ENCODE results near the gene ZDHHC8.

ZDHHC8 gene

DNA sequence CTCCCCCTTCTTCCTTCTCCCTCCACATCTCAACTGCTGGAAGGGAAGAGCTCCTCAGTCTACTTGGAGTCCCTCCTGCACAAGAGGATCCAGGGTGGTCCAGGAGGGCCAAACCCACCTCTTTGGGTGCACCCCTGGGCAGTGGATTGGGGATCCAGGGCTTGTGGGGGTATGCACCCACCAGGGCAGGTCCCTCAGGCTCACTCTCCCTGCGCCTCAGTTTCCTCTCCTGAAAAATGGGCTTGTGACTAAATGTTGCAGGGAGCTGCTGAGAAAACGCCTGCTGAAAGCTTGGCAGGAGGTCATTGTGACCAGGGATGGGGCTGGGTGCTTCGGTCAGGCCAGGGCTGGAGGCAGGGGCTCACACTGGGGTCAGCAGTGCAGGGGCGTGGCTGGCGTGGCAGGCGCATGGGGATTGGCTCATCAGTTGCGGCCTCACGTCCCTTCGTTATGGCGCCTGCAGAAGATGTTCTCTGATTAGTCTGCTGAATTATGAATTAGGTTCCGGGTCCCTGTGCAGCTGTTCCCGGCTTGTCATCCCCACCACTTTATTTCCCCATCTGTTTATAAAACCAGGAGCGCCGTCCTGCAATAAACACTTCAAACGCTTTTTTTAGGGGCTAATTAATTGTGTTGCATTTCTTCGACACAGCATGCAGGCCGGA, 44.9 kb downstream of the ZDHHC8 start:
- H3K27ac Mint-ChIP-seq = no peak overlapping the region
- no peak overlapping the region for H3K4me3 Mint-ChIP-seq

DNA sequence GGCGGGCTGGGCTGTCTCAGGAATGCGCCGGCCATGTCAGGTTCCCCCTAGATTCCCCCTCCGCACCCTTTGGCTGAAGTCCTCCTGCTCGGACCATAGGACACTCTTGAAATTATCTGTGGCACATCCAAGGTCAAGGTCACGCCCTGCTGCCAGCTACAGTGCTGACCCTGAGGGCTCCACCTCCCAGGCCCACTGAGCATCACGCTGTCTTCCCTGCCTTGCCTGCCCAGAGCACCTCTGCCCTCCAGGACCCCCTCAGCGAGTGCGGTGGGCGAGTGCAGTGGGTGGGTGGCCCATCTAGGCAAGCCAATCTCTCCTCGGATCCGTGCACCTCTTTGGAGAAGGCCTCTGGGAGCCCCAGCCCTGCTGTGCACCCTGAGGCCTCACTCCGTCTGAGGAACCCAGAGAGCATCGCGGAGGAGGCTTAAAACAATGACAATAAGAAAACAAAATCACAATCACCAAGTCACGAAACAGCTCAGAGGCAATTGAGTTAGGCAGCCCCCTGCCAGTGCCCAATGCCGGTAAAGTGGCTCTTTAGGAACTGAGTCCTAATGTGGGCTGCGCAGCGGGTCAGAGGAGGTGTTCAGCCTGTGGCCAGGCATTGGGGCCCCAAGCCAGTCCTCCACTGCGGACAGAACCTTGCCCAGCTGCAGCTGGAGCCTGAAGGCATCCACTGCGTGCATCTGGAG, 45.8 kb downstream of the ZDHHC8 start:
- H3K9me3 Mint-ChIP-seq = no peaks in the 10 kb centered on the region
- no peaks in the 10 kb centered on the region for H3K4me1 Mint-ChIP-seq (ENCODE audit: low read depth)
- no peak overlapping the region for H3K4me3 Mint-ChIP-seq
- no peak overlapping the region for H3K27ac Mint-ChIP-seq
- H3K36me3 Mint-ChIP-seq (ENCODE audit: low read depth) = no peaks in the 10 kb centered on the region
- H3K27me3 Mint-ChIP-seq = no peaks in the 10 kb centered on the region

More for the DNA sequence above, 44.9 kb downstream of the ZDHHC8 start:
- Mint-ChIP-seq H3K27me3 (no peaks in the 10 kb centered on the region), H3K4me1 (ENCODE audit: low read depth) (no peaks in the 10 kb centered on the region), H3K36me3 (ENCODE audit: low read depth) (no peaks in the 10 kb centered on the region), H3K9me3 (no peaks in the 10 kb centered on the region)

DNA sequence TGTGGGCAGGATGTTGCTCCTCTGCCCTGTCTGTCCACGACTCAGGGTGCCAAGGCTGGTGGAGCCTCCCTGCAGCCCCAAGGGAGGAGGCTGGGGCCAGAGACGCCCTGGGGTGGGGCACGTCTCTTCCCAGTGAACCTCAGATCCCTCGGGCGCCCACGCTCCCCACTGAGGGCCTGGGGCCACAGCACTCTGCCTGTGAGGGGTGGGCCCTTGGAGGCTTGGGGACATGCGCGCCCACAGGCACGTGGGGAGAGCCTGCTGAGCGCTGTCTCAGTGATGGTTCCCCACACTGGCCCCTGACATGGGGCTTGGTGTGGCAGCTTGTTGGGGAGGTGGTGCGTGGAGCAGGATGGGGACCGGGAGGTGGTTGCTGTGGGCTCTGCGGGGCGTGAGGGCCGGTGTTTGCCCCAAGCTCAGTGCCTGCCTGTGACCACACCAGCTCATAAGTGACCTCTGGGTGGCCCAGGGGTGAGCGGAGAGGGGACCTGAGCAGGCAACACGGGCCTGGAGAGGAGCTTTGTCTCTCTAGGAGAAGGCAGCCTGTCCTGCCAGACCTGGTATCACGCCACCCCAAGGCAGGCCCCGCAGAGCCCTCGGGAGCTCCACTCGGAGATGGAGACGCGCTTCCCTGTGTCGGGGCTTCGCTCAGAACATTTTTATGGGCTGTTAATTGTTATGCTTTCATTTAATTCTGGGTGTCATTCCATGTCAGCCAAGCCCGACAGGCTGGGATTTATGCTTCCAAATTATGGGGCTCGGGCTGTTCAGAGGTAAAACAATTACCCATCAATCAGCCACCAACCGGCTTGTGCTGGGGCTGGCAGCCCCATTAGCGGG, 46.7 kb downstream of the ZDHHC8 start:
- no peak overlapping the region for H3K27ac Mint-ChIP-seq
- no peak overlapping the region for H3K4me3 Mint-ChIP-seq
- no peaks in the 10 kb centered on the region for H3K4me1 Mint-ChIP-seq (ENCODE audit: low read depth)
- no peaks in the 10 kb centered on the region for H3K36me3 Mint-ChIP-seq (ENCODE audit: low read depth)
- H3K9me3 Mint-ChIP-seq = no peaks in the 10 kb centered on the region
- H3K27me3 Mint-ChIP-seq = no peaks in the 10 kb centered on the region

DNA sequence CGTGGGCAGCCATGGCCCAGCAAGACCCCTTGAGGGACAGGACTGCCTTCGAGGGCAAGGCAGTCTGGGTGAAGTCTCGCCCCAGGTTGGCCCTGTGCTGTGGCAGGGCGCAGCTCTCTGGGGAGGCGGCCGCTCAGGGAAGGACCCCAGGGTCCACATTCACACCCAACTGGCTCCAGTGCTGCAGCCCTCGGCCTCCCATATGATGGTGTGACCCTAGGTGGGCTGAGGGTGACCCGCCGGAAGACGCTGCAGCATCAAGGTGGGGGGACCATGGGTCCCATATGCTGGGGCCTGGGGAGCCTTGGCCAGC, 47.3 kb downstream of the ZDHHC8 start:
- Mint-ChIP-seq H3K27ac (no peak overlapping the region), H3K4me3 (no peak overlapping the region), H3K9me3 (no peaks in the 10 kb centered on the region), H3K27me3 (no peaks in the 10 kb centered on the region), H3K36me3 (ENCODE audit: low read depth) (no peaks in the 10 kb centered on the region), H3K4me1 (ENCODE audit: low read depth) (no peaks in the 10 kb centered on the region)

DNA sequence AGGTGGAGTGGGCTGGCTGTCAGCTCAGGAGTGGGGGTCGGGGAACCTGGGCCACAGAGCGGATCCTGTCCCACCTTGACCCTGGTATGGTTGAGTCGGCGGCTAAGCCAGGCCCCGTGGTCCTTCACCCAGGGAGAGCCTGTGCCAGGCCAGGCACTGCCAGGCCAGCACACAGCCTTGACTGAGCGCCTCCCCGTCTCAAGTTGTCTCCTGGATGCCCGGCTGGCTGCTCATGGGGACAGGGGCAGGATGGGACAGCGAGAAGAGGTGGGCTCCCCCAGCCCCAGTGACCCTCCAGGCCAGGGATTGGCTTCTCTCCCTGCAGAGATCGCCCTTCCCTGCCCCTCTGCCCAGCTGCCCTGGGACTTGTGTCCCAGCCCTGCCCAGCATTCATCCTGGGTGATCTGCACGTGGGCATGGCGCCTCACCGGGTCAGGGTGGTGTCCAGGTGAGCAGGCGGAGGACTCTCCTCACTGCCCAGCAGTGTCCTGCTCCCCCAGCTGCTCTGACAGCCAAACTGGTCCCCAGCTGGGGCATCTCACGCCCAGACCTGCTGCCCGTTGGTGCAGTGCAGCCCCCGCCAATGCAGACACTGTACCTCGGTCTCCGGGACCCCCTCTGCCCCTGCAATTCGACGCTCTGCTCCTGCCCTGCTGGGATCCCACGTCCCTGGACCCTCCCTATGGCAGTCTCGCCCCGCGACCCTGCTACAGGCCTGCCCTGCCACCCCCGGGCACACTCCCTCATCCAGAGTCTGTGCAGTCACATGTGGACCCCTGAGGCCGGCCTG, 48.0 kb downstream of the ZDHHC8 start:
- no peaks in the 10 kb centered on the region for H3K9me3 Mint-ChIP-seq
- H3K4me3 Mint-ChIP-seq = no peak overlapping the region
- H3K4me1 Mint-ChIP-seq (ENCODE audit: low read depth) = no peaks in the 10 kb centered on the region
- no peaks in the 10 kb centered on the region for H3K27me3 Mint-ChIP-seq
- H3K36me3 Mint-ChIP-seq (ENCODE audit: low read depth) = no peaks in the 10 kb centered on the region
- H3K27ac Mint-ChIP-seq = no peak overlapping the region

DNA sequence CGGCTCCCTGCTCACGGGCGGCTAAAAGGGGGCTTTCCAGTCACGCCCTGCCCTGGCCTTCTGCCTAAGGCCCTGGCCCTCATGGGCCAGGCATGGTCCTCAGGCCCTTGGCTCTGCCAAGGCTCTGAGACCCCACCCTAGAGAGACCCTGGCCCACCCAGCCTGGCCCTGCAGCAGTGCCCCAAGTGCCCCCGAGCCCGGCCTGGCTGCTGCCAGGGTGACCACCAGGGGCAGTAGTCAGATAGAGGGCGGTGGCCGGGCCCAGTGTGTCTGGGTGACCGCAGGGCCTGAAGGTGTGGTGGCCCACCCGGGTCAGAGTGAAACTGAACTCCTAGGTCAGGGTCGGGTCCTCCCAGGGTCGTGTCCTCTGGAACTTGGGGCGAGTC, 48.6 kb downstream of the ZDHHC8 start:
- Mint-ChIP-seq H3K9me3 (no peaks in the 10 kb centered on the region), H3K27ac (no peak overlapping the region), H3K4me3 (no peak overlapping the region), H3K4me1 (ENCODE audit: low read depth) (no peaks in the 10 kb centered on the region), H3K36me3 (ENCODE audit: low read depth) (no peaks in the 10 kb centered on the region), H3K27me3 (no peaks in the 10 kb centered on the region)

DNA sequence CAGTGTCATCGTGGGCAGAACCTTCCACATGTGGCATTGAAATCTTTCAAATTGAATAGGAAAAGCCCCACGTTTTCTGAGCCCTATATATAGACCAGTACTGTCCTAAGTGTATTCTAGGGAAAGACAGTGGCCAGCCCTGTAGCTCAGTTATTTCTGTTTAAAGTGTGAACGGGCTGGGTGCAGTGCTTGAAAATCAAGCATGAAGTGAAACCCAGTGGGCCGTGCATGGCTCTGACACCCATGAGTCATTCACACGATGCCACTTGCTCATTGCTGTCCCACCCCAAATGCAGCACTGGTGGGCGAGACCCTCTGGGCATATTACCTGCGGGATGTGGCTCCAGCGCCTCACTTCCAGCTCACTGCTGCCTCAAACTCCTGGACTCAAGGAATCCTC, 49.0 kb downstream of the ZDHHC8 start:
- Mint-ChIP-seq H3K9me3 (no peaks in the 10 kb centered on the region), H3K36me3 (ENCODE audit: low read depth) (no peaks in the 10 kb centered on the region), H3K4me3 (no peak overlapping the region), H3K27me3 (no peaks in the 10 kb centered on the region), H3K4me1 (ENCODE audit: low read depth) (no peaks in the 10 kb centered on the region), H3K27ac (no peak overlapping the region)

DNA sequence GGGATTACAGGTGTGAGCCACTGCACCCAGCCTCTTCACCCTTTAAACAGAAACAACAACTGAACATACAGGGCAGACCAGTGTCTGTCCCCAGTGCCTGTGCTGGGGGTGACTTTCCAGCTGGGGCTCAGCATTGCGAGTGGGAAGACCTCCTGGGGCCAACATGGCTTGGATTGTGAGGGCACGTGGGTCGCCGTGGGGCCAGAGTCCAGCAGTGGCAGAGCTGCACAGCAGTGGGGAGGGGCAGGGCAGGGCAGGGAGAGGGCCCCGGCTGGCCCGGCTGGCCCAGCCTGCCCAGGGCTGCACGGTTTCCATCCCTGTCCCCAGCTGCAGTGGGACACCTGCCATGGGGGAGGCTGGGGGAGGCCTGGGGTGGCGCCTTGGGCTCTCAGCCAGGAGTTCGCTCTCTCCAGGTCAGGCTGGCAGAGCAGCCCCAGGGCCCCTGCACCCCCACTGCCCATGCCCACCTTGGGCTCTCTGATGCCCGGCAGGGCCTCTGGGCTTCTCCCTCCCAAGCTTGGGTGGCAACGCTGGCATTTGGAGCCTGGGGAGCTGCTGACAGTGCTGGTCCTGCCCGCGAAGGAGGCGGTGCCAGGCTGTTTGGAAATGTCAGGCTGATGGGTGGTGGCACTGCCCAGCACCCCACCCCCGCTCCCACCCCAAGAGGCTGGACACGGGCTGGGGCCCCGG, 49.7 kb downstream of the ZDHHC8 start:
- no peak overlapping the region for H3K27ac Mint-ChIP-seq

DNA sequence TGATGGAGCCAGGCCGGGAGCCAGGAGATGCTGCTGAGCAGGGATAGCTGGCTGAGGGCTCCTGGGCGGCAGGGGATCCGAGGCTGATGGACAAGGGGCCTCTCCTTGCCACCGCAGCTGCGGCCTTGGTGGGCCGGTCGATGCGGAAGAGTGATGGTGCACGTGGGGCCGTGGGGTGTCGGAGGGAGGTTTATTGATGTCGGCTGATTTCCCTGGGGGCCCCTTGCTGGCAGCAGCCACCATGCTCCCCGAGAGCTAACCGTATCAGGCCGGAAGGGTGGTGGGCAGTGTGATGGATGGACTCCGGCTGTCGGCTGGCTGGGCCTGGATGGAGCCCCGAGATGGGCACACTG, 50.3 kb downstream of the ZDHHC8 start:
- Mint-ChIP-seq H3K27ac (no peak overlapping the region), H3K4me1 (ENCODE audit: low read depth) (no peaks in the 10 kb centered on the region), H3K27me3 (no peaks in the 10 kb centered on the region), H3K9me3 (no peaks in the 10 kb centered on the region), H3K36me3 (ENCODE audit: low read depth) (no peaks in the 10 kb centered on the region), H3K4me3 (no peak overlapping the region)

More for the DNA sequence above, 49.7 kb downstream of the ZDHHC8 start:
- no peaks in the 10 kb centered on the region for H3K4me1 Mint-ChIP-seq (ENCODE audit: low read depth)
- no peaks in the 10 kb centered on the region for H3K9me3 Mint-ChIP-seq
- no peaks in the 10 kb centered on the region for H3K27me3 Mint-ChIP-seq
- no peaks in the 10 kb centered on the region for H3K36me3 Mint-ChIP-seq (ENCODE audit: low read depth)
- H3K4me3 Mint-ChIP-seq = no peak overlapping the region

DNA sequence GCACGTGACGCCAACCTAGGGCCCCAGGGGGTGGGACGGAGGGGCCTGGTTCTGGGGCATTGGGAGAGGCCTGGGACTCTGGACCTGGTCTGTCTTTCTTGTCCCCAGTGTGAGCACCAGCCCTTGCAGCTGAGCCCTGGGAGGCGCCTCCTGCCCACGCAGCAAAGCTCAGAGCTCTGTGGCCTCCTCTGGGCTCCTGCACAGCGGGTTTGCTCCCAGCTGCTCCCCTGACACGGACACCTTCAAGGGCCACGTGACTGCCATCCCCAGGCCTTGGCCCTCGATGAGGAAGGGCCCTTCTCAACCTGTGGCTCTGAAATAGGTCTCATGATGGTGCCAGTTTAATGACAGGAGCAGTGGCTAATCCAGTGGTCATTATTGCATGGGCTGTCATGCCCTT, 50.8 kb downstream of the ZDHHC8 start:
- no peak overlapping the region for H3K4me3 Mint-ChIP-seq
- H3K36me3 Mint-ChIP-seq (ENCODE audit: low read depth) = no peaks in the 10 kb centered on the region
- H3K27ac Mint-ChIP-seq = no peak overlapping the region
- H3K4me1 Mint-ChIP-seq (ENCODE audit: low read depth) = no peaks in the 10 kb centered on the region
- H3K27me3 Mint-ChIP-seq = no peaks in the 10 kb centered on the region
- H3K9me3 Mint-ChIP-seq = no peaks in the 10 kb centered on the region

DNA sequence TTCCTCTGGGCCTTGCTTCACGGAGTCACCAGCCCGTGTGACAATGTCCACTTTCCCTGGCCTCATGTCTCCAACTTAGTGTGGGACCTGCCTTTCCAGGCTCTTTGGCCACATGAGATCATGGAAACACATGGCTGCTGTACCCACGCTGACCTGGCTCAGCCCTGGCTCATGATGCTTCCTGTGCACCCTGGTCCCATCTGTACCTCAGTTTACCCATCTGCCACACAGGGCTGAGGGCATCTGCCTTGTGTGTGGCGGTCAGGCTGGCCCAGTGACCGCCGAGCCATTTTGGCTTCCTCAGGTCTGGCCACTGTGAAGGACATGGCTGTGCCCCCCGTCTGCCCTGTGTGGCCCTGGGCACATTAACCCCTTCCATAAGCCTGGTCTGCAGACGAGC, 51.5 kb downstream of the ZDHHC8 start:
- H3K27ac Mint-ChIP-seq = no peak overlapping the region
- H3K36me3 Mint-ChIP-seq (ENCODE audit: low read depth) = no peaks in the 10 kb centered on the region
- H3K4me1 Mint-ChIP-seq (ENCODE audit: low read depth) = no peaks in the 10 kb centered on the region
- H3K27me3 Mint-ChIP-seq = no peaks in the 10 kb centered on the region
- H3K9me3 Mint-ChIP-seq = no peaks in the 10 kb centered on the region
- H3K4me3 Mint-ChIP-seq = no peak overlapping the region

DNA sequence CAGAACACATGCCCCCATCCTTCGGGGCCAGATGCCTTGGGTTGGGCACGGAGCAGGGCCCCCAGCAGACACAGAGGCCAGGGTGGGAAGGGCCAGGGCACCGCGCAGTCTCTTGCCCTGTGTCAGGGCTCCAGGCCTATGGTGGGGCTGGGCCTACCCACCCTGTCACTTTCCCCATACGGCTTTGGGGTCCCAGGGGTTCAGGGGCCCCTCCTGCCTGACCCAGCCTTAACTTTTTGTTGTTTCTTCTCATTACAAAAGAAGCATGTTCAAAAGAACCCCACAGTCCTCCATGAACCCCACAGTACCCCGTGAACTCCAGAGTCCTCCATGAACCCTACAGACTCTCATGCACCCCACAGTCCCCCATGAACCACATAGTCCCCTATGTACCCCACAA, 52.2 kb downstream of the ZDHHC8 start:
- H3K4me1 Mint-ChIP-seq (ENCODE audit: low read depth) = no peaks in the 10 kb centered on the region
- no peak overlapping the region for H3K27ac Mint-ChIP-seq
- no peak overlapping the region for H3K4me3 Mint-ChIP-seq
- H3K36me3 Mint-ChIP-seq (ENCODE audit: low read depth) = no peaks in the 10 kb centered on the region
- no peaks in the 10 kb centered on the region for H3K9me3 Mint-ChIP-seq
- no peaks in the 10 kb centered on the region for H3K27me3 Mint-ChIP-seq

DNA sequence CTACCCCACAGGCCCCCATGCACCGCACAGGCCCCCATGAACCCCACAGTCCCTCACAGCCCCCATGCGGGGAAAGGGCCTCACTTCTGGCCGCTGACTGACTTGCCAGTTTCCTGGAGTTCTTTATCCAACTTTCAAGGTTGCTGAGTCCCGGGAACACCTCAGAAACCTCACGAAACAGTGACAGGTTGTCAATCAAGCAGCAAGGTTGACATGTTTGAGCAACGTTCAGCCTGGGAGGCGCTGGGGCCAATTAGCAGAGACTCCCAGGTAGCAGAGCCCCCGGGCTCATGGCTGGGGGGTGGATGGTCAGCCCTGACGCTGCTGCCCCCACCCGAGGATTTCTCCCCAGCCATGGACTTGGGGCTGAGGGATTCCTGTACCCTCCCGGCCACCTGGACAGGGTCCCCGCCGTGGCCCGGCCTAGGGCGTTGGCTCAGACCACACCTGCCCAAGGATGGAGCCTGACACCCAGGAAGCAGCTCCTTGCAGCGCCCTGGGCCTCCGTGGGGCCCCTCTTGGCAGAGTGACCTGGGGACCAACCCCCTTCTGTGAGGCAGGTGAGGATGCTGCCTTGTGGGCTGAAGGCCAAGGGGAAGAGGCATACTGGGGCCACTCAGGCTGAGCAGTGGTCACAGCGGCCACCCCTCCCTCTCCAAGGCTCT, 53.0 kb downstream of the ZDHHC8 start:
- Mint-ChIP-seq H3K9me3 (no peaks in the 10 kb centered on the region), H3K27me3 (no peaks in the 10 kb centered on the region), H3K4me3 (no peak overlapping the region), H3K36me3 (ENCODE audit: low read depth) (no peaks in the 10 kb centered on the region), H3K4me1 (ENCODE audit: low read depth) (no peaks in the 10 kb centered on the region), H3K27ac (no peak overlapping the region)

DNA sequence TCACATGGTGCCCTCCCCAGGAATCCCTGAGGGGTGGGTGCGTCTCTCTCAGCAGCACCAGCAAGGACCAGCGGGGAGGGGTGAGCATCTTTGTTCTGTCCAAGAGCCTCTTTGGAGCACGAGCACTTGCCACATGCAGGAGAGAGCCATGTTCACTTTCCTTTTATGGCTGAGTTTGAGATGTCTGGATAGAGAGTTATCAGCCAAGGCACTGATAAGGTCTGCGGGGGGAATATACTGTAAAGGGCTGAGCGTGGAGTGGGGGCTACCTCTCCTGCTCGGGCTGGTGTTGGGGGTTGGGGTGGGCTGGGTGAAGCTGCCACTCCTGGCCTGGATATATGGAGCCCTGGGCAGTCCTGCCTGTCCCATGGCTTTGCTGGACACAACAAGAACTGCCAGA, 54.1 kb downstream of the ZDHHC8 start:
- H3K9me3 Mint-ChIP-seq = no peaks in the 10 kb centered on the region
- no peaks in the 10 kb centered on the region for H3K36me3 Mint-ChIP-seq (ENCODE audit: low read depth)
- H3K27ac Mint-ChIP-seq = no peak overlapping the region
- H3K4me1 Mint-ChIP-seq (ENCODE audit: low read depth) = no peaks in the 10 kb centered on the region
- no peak overlapping the region for H3K4me3 Mint-ChIP-seq
- H3K27me3 Mint-ChIP-seq = no peaks in the 10 kb centered on the region

Measured in stimulated activated naive CD8-positive, alpha-beta T cell treated with anti-CD3 and anti-CD28 coated beads, Interleukin-15, Interleukin-2, amounts not matched to agents 100 ng/mL and 50 ng/mL, for 24 hours (primary cell).